CD4-positive, alpha-beta T cell treated with Interleukin-15 for 4 hours (primary cell): ENCODE measurements around the gene CSGALNACT2.

ENCODE experiments used
- DNase-seq: peaks from one replicate; pipeline ENCODE4 v3.0.0-alpha.2; 2020; ENCODE audit warnings: low spot score

Gene CSGALNACT2

DNA sequence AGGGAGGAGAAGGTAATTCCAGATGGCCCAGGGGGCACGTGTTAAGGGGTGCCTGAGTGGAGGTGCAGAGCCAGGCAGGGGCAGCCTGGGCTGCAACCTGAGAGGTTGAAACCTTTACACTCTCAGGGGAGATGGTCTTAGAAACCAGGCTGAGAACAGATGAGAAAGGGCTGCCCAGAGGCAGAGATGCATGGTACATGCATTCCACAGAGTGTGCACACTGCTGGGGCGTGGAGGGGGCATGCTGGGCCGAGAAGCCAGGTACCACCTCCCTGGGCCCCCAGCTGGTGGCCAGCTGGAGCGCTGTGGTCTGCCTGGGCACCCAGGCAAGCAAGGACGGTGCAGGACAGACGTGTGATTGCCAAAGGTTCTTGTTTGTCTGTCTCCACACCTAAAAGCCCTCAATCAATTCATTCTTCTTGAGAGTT, 14.1 kb upstream of the CSGALNACT2 start:
- no peak for DNase-seq

DNA sequence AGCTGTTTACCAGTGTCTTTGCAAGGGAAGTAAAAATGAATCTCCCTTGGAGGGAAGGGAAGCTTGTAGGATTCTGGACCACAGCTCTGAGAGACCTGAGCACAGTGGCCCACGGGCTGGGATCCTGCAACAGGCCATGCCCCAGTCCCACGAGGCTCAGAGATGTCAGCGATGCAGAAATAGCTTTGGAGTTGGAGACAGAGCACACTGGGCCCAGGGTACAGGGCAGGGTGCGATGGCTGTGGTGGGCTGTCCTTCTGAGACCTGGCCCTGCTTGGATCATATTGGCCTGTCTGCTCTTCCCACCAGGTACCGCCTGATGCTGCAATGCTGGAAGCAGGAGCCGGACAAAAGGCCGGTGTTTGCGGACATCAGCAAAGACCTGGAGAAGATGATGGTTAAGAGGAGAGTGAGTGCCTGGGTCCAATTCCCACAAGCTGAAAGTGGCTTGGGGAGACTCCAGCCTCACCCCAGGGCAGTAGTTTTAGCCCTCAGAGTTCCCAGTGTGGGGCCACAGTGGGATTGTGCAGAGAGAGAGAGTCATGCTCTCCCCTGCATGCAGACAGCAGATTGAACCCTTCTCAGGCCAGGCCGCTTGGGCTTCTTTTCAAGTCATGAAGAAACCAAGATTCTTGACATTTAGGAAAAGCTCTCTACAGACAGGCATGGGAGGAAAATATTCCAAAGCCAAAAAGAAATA, 13.5 kb upstream of the CSGALNACT2 start:
- DNase-seq: no peak

DNA sequence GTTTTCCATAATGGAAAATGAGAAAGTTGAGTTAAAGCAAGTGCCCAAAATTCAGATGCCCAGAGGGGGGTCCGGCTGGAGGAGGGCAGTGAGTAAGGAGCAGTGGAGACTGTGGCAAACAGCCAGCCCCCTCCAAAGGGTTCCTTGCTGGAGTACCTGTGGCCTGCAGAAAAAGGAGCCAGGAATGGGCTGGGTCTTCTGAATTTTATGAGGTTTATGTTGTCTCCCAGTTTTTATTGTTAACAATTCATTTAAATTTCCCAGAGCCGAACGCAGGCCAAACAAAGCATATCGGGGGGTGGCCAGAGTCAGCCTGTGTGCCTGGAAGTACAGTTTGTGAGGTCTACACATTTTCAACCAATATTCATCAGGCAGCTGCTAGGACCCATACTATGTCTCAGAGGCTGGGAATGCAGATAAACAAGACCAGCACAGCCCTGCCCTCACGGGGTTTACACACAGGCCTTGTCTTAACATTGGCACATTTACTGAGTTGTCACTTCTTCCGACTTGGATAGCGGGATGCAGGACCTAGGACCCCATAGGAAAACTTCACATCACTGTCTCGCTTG, 12.9 kb upstream of the CSGALNACT2 start:
- no peak for DNase-seq

DNA sequence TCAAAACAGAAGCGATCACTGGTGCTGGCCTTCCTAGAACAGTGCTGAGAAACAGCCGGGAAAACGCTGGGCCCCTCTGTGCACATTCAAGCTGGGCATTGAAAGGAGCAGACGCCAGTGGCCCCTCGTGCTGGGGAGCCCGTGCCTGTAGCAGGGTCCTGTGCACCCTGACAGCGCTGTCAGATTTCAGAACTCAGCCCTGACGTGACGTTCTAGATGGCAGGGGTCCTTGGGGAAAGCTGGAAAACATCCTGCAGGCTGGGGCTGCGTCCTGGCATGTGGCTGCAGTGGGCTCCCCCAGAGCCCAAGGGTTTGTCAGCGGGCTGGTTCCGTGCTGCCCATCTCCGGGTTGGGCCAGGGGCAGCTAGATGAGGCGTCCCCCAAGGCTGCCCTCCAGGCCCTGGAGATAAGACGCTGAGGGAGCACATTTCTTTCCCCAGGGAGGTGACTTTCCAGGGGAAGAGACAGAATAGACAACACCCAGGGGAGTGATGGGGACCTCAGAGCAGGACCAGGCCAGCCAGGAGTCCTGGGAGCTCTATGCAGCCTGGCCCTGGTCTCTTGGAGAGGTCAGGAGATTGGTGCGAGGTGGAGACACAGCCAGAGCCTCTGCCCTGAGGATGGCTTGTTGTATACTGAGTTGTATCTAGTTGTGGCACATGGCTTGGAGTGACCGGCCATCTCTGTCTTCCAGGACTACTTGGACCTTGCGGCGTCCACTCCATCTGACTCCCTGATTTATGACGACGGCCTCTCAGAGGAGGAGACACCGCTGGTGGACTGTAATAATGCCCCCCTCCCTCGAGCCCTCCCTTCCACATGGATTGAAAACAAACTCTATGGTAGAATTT, 12.1 kb upstream of the CSGALNACT2 start:
- no peak for DNase-seq

DNA sequence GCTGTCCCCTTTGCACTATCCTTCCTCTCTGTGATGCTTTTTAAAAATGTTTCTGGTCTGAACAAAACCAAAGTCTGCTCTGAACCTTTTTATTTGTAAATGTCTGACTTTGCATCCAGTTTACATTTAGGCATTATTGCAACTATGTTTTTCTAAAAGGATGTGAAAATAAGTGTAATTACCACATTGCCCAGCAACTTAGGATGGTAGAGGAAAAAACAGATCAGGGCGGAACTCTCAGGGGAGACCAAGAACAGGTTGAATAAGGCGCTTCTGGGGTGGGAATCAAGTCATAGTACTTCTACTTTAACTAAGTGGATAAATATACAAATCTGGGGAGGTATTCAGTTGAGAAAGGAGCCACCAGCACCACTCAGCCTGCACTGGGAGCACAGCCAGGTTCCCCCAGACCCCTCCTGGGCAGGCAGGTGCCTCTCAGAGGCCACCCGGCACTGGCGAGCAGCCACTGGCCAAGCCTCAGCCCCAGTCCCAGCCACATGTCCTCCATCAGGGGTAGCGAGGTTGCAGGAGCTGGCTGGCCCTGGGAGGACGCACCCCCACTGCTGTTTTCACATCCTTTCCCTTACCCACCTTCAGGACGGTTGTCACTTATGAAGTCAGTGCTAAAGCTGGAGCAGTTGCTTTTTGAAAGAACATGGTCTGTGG, 11.4 kb upstream of the CSGALNACT2 start:
- DNase-seq: peak; percentile 10

DNA sequence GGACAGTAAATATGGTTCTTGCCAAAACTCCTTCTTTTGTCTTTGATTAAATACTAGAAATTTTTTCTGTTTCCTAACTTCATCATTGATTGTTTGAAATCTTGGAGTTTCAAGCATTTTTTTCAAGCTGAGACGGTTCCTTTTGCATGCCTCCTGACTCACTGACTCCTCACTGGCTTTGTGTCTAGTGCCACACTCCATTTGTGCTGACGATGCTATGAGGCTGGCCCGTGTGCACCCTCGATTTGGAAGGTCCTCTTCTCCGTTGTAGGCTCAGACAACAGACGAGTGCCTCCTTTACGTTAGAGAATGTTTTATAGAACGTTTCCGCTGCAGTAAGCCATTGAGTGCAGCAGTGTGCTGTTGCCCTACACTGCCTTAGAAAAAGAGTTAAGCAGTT, 10.8 kb upstream of the CSGALNACT2 start:
- DNase-seq: no peak

DNA sequence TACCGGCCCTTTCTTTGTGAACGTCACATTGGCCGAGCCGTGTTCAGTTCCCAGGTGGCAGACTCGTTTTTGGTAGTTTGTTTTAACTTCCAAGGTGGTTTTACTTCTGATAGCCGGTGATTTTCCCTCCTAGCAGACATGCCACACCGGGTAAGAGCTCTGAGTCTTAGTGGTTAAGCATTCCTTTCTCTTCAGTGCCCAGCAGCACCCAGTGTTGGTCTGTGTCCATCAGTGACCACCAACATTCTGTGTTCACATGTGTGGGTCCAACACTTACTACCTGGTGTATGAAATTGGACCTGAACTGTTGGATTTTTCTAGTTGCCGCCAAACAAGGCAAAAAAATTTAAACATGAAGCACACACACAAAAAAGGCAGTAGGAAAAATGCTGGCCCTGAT, 9.9 kb upstream of the CSGALNACT2 start:
- no peak for DNase-seq

DNA sequence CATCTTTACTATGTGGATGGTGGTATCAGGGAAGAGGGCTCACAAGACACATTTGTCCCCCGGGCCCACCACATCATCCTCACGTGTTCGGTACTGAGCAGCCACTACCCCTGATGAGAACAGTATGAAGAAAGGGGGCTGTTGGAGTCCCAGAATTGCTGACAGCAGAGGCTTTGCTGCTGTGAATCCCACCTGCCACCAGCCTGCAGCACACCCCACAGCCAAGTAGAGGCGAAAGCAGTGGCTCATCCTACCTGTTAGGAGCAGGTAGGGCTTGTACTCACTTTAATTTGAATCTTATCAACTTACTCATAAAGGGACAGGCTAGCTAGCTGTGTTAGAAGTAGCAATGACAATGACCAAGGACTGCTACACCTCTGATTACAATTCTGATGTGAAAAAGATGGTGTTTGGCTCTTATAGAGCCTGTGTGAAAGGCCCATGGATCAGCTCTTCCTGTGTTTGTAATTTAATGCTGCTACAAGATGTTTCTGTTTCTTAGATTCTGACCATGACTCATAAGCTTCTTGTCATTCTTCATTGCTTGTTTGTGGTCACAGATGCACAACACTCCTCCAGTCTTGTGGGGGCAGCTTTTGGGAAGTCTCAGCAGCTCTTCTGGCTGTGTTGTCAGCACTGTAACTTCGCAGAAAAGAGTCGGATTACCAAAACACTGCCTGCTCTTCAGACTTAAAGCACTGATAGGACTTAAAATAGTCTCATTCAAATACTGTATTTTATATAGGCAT, 9.1 kb upstream of the CSGALNACT2 start:
- DNase-seq: peak; percentile 53

DNA sequence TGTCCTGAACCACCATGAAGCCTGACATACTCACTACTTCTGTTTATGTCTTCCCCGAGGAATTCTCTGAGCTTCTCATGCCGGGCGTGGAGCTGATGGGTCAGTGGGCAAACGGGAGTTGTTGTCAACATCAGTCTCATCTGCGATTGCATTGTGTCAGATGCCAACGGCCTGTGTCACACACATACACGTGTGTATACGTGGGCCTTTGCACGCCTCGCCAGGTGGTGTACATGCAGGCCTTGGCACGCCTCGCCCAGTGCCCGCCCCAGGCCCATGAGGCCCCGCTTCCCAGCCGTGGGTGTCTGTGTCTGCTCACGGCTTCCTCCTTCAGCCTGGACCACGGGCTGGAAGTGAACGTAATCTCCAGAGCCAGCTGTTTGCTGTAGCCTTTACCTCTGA, 7.5 kb upstream of the CSGALNACT2 start:
- no peak for DNase-seq

DNA sequence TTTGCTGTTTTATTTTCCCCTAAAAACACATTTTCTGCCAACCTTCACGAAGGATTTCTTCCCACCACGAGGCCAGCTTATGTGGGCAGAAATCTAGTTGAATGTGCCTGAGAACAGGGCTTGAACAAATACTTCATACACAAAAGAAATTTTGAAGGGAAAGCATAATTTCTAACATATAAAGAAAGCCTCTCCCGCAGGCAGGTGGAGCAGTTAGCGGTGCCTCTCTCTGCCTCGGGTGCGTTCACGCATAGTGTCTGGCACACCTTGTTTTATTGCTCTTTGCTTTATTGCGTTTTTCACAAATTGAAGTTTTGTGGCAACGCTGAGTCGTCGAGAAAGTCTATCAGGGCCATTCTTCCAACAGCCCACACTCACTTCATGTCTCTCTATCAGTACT, 7.0 kb upstream of the CSGALNACT2 start:
- DNase-seq: no peak

DNA sequence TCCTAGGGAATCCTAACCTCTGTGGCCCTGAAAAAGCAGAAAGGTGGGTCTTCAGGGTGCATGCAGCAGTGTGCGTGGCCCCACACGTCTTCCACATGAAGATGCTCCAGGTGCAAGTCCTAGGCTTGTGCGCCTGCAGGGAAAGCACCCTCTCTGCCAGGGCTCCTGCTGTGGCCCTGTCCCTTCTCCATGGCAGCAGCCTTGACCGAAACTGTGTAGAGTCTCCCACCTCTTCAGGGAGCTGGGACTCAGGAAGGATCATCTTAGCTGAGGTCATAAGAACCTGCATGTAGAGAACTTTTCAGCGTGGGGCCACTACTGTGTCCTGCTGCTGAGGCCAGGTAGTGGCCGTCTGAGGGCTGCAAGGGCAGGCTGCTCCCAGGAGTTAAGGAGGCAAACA, 6.3 kb upstream of the CSGALNACT2 start:
- DNase-seq: no peak

DNA sequence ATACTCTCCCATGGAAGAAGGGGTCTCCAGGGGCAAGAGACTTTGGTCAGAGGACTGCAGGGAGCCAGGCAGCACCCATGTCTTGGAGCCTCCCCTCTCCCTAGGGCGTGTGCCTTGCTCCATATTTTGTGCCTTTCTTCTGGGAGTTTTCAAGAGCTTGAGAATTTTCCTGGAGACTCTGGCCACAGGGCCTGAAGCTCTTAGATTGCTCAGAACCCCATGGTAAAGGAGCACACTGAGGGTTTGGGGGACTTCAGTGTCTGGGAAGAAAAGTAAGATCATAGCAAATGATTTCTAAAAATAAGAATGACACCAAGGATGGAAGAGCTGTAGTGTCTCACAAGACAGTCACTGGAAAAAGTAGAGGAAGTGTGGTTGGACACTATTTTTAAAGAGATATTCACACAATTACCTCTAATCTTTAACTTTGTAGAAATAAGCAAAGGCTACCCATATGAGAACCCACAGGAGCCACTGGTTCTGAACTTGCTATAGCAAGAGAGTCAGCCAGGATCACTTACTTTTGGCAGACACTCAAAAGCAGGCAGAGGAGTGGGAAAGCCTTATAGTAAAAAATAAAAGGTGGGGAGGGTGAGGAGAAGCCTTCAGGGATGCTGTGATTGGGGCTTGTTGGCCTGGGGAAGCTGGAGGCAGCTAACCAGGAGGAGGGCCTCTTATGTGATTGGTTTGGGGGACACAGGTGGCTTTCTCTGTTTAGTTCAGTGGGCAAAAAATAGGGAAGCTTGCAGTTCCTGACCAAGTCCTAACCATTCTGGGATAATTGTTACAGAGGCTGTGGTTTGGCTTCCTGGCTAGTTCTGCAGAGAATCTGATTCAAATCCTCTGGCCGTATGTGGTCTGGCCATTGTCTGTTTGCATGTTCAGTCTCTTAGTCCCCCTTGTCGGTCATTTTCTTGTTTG, 5.1 kb upstream of the CSGALNACT2 start:
- no peak for DNase-seq

DNA sequence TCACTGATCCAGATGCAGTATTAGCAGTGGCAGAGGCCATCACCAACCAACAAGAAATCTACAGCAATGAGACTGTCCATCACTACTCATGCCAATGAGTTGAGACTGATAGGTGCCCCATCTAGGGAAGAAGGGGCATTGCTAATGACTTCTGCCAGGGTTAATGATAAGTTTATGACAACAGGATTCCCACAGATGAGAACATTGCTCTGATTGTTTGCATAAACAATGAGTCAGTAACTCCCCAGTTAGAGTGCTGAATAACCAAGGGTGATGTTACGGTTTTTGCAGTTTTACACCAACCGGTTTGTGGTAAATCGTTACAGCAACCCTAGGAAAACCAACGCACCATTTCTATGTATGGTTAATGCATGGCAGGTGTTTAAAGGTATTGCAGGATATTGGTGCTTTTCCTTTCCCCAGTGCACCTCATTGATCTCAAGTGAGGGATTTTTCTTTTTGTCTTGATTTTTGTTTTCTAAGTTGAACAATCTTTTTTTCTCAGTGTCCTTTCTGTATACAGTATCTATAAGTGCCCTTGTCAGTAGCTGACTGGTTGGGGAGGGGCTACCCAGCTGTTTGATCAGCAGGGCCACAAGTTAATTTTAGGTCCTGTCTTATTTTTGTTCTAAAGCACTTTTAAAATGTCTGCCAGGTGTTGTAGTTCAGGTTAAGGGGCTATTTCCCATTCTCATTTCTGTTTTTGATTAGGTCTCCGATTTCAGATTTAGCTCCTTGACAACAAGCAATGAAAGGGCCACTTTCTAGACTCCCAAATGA, 3.9 kb upstream of the CSGALNACT2 start:
- DNase-seq: no peak

DNA sequence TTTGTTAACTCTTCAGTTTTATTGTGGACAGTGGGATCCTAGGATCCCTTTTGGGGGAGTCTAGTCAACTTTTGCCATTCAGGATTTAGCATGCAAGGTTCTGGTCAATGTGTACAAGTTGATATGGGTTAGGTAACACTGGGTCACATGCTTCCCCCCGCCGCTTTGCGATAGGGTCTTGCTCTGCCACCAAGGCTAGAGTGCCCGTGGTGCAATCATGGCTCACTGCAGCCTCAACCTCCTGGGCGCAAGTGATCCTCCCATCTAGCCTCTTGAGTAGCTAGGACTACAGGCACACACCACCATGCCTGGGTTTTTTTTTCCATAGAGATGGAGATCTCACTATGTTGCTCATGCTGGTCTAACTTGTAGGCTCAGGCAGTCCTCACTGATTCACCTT, 3.2 kb upstream of the CSGALNACT2 start:
- DNase-seq: no peak

DNA sequence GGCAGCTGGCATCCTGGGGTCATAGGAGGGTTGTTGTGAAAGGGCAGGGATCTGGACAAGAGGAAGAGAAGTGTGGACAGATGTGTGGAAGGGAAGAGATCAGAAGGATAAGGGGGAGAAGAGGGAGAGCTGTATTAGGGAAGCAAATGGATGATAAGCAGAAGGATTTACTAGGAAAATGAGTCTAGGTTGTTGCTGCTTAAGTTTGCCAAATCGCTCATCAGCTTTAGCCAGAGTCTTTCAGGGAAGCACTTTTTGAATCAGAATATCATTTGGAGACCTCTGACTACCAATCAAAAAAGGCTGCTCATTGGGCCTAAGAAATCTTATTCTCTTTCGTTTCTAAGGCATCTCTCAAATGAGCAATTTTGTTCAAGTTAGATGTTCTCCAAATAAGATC, 2.6 kb upstream of the CSGALNACT2 start:
- no peak for DNase-seq

DNA sequence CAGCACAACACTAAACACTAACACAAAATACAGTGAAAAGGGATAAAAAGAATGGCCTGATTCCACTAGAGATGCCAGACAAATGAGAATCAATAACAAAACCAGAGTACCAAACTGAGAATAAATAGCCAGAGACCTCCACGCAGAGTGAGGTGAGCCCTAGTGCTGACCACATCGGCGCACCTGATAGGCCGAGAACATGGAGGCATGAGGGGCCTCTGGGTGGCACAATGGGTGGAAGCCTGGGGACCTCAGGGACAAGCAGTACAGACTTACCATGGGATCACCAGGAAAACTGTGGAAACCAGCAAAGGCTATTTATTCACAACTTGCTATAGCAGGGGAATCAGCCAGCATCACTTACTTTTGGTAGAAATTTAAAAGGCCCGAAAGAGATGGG, 1.8 kb upstream of the CSGALNACT2 start:
- DNase-seq: no peak

DNA sequence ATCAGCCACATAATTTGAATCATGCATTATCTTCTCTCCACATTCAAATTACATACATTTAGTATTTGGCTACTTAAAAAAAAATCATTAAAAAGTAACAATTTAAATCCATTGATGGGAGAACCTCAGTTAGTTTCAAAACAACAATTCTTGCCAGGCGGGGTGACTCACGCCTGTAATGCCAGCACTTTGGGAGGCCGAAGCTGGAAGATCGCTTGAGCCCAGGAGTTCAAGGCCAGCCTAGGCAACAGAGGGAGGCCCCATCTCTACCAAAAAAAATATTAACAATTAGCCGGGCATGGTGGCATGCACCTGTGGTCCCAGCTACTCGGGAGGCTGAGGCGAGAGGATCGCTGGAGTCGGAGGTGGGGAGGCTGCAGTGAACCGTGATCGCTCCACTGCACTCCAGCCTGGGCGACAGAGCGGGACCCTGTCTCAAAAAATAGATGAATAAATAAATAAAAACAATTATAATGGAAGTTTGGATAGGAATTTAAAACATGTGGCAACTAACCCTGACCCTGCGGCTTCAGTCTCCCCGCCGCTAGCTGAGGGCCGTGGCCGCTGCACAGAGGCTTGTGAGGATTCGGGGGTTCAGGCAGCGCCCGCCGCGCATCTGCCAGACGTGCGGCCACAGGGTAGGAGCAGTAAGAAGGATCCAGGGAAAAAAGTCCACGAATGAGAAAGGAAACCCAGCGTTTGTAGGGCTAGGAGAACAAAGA, 1.1 kb upstream of the CSGALNACT2 start:
- DNase-seq: no peak

DNA sequence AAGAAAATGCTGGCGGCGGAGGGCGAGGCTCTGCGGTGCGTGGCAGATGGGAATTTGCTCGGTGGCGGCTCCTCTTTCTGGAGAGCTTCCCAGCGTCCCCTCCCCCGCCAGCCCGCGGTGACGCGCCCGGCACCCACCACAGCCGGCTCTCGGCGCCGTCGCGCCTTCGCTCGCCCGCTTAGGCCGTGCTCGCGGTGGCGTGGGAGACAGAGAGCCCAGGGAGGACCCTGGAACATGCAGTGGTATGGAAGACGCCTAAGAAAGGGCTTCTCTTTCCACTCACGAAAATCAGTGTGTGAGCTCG, 576 bp upstream of the CSGALNACT2 start:
- DNase-seq: peak; percentile 25

DNA sequence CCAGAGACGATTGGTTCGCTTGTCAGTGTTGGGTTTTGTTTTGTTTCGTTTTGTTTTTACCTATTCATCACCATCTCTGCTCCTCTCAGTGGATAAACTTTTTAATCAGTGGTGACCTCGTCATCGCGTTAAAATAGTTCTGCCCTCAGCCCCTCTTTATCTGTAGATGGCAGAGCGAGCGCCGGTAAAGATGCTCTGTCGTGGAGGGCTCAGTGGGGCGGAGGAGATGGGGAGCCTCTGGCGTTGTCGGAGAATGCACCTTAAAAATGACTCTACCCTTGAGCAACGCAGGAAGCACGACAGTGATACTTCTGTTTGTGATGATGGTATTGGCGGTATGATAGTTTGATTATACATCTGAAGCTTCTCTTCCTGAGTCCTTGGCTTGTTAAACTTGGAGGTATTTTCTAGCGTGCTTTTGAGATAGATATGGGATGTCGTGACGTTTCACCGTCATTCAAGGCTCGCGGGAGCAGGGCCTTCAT, 554 bp downstream of the CSGALNACT2 start:
- DNase-seq: peak; percentile 67
